Cardiac fibroblast (primary cell): ENCODE results near the gene GLT1D1.

ENCODE experiments used
- DNase-seq, 2 donors: peaks; one replicate each; pipeline versions ENCODE4 v3.0.0 to v3.0.0-alpha.2; 2010; ENCODE audit warnings: low read depth in 2 of 2
- H3K4me3 ChIP-seq, 2 donors: replicated peaks in 1 of 2; 1 replicate in 1 of 2; 2 replicates in 1 of 2; pipeline ENCODE4 v1.5.1; 2011; ENCODE audit warnings: low read depth in 2 of 2, low read length in 2 of 2, mild to moderate bottlenecking in 2 of 2, moderate library complexity in 1 of 2
- TF ChIP-seq, protein P1 (sequence below): IDR thresholded peaks from one replicate; pipeline ENCODE4 v1.5.1; 2011; ENCODE audit warnings: low read depth, mild to moderate bottlenecking, low read length, inconsistent platforms

Gene GLT1D1

GRCh38 chr12:128867466-128867865, 14.2 kb downstream of the GLT1D1 start:
- no peak for DNase-seq
- no peak overlapping the region for H3K4me3 ChIP-seq
- TF ChIP-seq, protein P1, sequence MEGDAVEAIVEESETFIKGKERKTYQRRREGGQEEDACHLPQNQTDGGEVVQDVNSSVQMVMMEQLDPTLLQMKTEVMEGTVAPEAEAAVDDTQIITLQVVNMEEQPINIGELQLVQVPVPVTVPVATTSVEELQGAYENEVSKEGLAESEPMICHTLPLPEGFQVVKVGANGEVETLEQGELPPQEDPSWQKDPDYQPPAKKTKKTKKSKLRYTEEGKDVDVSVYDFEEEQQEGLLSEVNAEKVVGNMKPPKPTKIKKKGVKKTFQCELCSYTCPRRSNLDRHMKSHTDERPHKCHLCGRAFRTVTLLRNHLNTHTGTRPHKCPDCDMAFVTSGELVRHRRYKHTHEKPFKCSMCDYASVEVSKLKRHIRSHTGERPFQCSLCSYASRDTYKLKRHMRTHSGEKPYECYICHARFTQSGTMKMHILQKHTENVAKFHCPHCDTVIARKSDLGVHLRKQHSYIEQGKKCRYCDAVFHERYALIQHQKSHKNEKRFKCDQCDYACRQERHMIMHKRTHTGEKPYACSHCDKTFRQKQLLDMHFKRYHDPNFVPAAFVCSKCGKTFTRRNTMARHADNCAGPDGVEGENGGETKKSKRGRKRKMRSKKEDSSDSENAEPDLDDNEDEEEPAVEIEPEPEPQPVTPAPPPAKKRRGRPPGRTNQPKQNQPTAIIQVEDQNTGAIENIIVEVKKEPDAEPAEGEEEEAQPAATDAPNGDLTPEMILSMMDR: no peak

DNA sequence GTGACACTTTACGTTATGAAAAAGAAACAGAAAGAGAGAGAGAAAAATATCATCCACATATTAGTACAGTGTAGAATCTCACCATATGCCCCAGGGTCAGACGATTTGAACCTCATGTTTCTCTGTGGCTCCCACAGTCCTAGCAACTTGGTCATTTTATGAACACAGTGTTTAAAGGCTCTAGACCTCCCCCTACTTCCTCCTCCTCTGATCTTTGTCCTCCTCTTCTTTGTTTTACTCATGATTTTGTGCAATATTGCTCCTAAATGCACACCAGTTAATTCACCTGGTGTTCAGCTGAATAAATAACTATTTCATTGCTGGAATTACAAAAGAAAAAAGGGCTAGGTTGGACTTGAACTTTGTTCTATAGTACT, 18.2 kb downstream of the GLT1D1 start:
- TF ChIP-seq, protein P1: no peak
- H3K4me3 ChIP-seq: no peak overlapping the region

GRCh38 chr12:128872303-128872702, 19.0 kb downstream of the GLT1D1 start:
- no peak for DNase-seq
- TF ChIP-seq, protein P1: no peak

More for the DNA sequence above, 18.2 kb downstream of the GLT1D1 start:
- no peak for DNase-seq

DNA sequence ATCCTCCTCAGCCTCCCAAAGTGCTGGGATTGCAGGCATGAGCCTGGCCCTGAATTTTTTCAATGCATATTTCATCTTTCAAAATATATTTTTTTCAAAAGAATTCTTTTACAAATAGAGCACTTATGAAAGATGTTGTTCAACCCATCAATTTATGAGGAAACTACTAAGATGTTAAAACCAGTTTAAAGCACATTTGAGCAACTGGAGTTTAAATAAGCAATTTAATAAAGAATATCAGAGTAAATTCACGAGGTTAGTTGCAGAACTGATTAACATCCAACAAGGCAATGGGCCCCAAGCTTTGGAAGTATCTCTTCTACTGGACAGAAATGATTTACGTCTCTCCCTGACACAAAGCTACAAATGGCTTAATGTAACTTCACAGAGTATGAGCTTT, 23.3 kb downstream of the GLT1D1 start:
- no peak overlapping the region for H3K4me3 ChIP-seq
- TF ChIP-seq, protein P1: no peak
- no peak for DNase-seq

More at GRCh38 chr12:128872303-128872702, 19.0 kb downstream of the GLT1D1 start:
- no peak overlapping the region for H3K4me3 ChIP-seq

DNA sequence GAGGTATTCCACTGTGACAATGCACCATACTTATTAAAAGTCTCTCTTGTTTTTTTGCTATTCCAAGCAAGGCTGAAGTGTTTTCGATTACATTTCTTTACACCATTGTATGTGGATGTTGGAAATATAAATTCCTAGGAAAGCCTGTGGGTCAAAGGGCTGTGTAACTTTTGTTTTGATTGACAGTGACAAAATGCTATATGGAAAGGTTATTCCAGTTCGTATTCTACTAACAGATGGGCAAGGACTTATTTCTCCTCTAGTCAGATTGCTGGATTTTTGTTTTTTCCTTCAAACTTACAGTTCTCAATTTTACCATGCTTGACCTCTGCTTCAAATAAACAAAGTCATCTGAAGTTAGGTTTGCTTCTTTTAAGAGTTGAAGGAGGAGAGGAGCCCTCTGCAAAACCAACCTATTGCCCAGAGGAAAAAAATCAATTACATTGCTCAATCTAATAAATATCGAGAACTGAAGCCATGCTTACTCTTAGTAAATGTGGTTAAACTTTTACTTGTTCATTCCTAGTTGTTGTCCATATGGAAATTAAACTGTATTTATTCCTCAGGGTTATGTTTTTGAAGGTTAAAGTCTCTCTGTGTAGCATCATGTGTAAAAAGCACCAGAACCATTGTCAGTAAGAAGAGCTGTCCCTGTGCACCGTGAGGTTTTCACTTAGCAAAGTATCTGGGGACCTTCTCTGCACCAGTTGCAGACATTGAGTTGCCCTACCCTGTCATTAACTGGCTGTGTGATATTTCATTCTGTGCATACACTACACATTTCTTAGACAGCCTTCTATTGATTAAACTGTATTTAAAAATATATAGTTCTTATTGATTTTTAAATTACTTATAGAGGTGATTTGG, 26.9 kb downstream of the GLT1D1 start:
- DNase-seq: no peak
- TF ChIP-seq, protein P1: no peak
- H3K4me3 ChIP-seq: no peak overlapping the region

GRCh38 chr12:128891856-128892255, 38.6 kb downstream of the GLT1D1 start:
- TF ChIP-seq, protein P1: no peak
- no peak for DNase-seq
- H3K4me3 ChIP-seq: no peak overlapping the region
